ENCODE results near the gene REPS2.

DNA sequence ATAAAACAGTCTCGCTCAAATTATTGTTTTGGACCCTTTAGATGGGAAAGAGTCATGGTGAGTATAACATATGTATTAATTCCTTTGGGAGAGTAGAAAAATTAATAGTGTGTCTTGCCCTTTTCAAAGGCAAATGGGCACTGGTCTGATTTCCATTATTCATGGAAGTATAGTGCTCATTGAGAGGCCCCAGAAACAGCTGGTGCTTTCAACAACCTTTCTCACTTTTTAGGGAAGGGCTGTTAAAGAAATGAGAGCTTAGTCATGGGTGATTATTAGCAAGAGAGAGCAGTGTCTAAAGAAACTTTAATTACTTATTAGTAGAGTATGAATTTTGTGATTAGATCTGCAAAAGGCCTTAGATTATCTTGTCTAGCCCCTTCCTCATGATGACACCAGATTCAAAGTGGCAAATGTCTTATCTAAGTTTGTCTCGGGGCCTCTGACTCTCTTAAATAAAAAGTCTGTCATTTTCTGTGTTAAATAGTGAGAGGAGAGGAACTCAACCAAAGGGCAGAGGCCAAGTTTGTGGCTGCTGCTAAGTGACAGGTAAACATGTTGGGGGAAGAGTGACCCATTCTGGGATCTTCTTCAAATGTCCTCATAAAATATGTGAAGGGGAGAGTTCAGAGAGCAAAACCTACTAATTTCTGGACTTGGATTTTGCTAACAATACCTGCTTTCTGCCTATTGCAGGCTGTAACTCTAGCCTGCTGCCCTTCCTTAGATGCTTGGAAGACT is 110.6 kb downstream of the REPS2 start:
- no peak for TF ChIP-seq GATA2 (IDR thresholded peaks at IDR 0.05; ENCODE audit: low read depth, low read length)
- no peak for TF ChIP-seq GATA3 (IDR thresholded peaks at IDR 0.05; ENCODE audit: low read depth, low read length)

Measured in SH-SY5Y (cell line).